ENCODE data around the gene MCEMP1. TPM values are rescaled to one million over a fixed set of nuclear protein-coding genes. Genes with fewer than 3 reads are reported as not detected.

MCEMP1 gene
- total RNA-seq, 4 donors from 2014 or later: not detected

DNA sequence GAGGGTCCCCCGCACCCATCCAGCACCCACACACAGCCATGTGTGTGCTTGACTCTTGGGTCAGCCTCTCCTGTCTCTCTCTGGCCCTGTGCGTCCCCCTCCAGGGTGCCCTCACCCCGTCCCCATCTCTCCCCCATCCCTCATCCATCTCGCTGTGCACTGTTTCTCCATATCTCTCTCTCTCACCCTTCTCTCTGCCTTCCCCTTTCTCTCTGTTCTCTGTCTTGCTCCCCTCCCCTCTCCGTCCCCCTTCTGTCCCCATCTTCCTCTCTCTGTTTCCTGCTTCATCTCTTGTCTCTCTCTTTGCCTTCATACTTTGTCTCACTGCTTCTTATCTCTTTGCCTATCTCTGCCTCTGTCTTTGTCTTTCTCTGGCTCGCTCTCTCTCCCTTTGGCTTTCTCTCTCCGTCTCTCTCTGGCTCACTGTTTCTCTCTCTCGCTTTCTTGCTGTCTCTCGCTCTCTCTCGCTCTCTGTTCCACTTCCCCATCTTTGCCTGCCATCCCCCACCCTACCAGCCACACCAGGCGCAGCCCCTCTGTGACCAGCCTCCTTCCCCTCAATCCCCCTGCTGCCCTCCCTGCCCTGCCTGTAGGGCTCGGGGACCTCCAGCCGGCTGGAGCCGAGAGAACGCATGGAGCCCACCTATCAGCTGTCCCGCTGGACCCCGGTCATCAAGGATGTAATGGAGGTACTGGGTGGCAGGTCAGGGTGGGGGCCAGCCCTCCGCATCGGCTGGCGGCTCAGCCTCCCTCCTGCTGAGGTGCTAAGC is 31.0 kb upstream of the MCEMP1 start:
- Histone ChIP-seq H3K4me3 (no peak overlapping the region), H3K9me3 (no peaks in the 10 kb centered on the region), H3K27ac (no peak overlapping the region), H3K4me1 (no peaks in the 10 kb centered on the region), H3K36me3 (peaks cover 0 to 37% (median 0%) of the 10 kb centered on the region in 3 donors), H3K27me3 (no peaks in the 10 kb centered on the region)
- DNase-seq: no peak
- no peak for TF ChIP-seq POLR2A (IDR thresholded peaks at IDR 0.05)
- TF ChIP-seq, protein P1, sequence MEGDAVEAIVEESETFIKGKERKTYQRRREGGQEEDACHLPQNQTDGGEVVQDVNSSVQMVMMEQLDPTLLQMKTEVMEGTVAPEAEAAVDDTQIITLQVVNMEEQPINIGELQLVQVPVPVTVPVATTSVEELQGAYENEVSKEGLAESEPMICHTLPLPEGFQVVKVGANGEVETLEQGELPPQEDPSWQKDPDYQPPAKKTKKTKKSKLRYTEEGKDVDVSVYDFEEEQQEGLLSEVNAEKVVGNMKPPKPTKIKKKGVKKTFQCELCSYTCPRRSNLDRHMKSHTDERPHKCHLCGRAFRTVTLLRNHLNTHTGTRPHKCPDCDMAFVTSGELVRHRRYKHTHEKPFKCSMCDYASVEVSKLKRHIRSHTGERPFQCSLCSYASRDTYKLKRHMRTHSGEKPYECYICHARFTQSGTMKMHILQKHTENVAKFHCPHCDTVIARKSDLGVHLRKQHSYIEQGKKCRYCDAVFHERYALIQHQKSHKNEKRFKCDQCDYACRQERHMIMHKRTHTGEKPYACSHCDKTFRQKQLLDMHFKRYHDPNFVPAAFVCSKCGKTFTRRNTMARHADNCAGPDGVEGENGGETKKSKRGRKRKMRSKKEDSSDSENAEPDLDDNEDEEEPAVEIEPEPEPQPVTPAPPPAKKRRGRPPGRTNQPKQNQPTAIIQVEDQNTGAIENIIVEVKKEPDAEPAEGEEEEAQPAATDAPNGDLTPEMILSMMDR (IDR thresholded peaks at IDR 0.05): no peak

DNA sequence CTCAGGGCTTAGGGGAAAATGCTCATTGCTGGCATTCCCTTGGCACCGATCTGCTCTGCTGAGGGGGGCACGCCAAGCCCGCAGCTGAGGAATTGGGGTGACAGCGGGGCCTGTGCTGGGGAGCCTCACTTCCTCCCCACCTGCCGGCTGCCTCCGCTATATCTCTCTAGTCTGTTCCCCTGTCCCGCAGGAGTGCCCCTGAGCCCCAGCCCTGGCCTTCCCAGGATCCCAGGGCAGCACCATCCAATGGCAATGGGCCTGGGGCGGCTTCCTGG is 30.5 kb upstream of the MCEMP1 start:
- H3K27me3 ChIP-seq: no peaks in the 10 kb centered on the region
- H3K9me3 ChIP-seq: no peaks in the 10 kb centered on the region
- no peak overlapping the region for H3K4me3 ChIP-seq
- H3K27ac ChIP-seq: no peak overlapping the region
- no peak for DNase-seq
- no peak for TF ChIP-seq POLR2A (IDR thresholded peaks at IDR 0.05)
- TF ChIP-seq, protein P1 (IDR thresholded peaks at IDR 0.05): no peak
- peaks cover 0 to 35% (median 0%) of the 10 kb centered on the region in 3 donors for H3K36me3 ChIP-seq
- H3K4me1 ChIP-seq: no peaks in the 10 kb centered on the region

DNA sequence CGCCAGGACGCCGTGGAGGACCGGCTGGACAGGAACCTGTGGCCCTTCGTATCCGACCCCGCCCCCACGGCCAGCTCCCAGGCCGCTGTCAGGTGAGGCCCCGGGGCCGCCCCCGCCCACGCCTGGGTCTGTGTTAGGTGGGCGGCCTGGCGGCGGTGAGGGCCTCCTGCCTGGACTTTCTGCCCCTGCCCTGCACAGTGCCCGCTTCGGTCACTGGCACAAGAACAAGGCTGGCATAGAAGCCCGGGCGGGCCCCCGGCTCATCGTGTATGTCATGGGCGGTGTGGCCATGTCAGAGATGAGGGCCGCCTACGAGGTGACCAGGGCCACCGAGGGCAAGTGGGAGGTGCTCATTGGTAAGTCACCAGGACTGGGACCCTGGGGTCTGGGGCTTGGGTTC is 29.7 kb upstream of the MCEMP1 start:
- Histone ChIP-seq H3K36me3 (peaks cover 0 to 33% (median 0%) of the 10 kb centered on the region in 3 donors), H3K4me3 (no peak overlapping the region), H3K27ac (no peak overlapping the region), H3K9me3 (no peaks in the 10 kb centered on the region), H3K4me1 (peaks cover 0 to 6% (median 0%) of the 10 kb centered on the region in 4 donors), H3K27me3 (no peaks in the 10 kb centered on the region)
- TF ChIP-seq, protein P1 (IDR thresholded peaks at IDR 0.05): no peak
- no peak for TF ChIP-seq POLR2A (IDR thresholded peaks at IDR 0.05)
- no peak for DNase-seq

DNA sequence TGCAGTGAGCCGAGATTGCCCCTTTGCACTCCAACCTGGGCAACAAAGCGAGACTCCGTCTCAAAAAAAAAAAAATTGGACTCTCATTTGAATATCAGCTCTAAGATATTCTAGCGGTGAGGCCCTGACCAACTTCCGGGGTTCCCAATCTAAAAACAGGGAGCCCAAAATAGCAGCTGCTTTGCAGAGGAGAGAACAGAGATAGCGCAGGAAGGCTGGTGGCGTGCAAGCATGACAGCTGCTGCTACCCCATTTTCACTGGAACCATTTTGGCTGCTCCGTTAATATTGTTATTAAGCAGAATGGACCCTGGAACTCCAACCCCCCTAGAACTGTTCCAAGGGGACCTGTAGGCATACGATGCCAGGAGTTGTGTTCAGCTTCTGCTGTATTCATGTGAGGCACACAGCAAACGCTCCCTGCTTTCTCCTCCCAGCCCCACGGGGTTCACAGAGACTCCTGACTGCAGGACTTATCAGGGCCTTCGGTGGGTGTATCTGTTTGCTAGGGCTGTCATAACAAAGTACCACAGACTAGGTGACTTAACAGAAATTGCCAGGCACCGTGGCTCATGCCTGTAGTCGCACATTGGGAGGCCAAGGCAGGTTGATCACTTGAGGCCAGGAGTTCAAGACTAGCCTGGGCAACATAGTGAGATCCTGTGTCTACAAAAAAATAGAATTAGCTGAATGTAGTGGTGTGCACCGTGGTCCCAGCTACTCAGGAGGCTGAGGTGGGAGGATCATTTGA is 28.4 kb upstream of the MCEMP1 start:
- DNase-seq: no peak
- Histone ChIP-seq H3K4me1 (peaks cover 0 to 9% (median 0%) of the 10 kb centered on the region in 4 donors), H3K4me3 (no peak overlapping the region), H3K27ac (no peak overlapping the region), H3K27me3 (no peaks in the 10 kb centered on the region), H3K9me3 (no peaks in the 10 kb centered on the region), H3K36me3 (peaks cover 0 to 25% (median 0%) of the 10 kb centered on the region in 3 donors)
- no peak for TF ChIP-seq POLR2A (IDR thresholded peaks at IDR 0.05)
- TF ChIP-seq, protein P1 (IDR thresholded peaks at IDR 0.05): no peak

DNA sequence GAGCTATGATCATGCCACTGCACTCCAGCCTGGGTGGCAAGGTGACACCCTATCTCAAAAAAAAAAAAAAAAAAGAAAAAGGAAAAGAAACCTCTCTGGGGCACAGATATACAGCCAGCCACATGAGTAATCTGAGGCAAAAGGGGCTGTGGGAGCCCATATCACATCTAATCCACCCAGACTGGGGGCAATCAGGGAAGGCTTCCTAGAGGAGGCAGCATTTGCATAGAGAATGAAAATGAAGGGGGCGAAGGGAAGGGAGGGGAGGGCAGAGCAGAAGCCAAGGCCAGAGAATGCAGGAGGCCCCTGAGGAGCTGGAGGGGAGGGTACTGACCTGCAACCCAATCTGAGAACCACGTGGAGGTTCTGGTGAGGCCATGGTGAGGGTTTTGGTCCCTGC is 26.7 kb upstream of the MCEMP1 start:
- peaks cover 0 to 19% (median 0%) of the 10 kb centered on the region in 3 donors for H3K36me3 ChIP-seq
- H3K9me3 ChIP-seq: no peaks in the 10 kb centered on the region
- DNase-seq: no peak
- H3K4me1 ChIP-seq: peaks cover 0 to 9% (median 0%) of the 10 kb centered on the region in 4 donors
- no peak overlapping the region for H3K27ac ChIP-seq
- no peak overlapping the region for H3K4me3 ChIP-seq
- no peak for TF ChIP-seq POLR2A (IDR thresholded peaks at IDR 0.05)
- TF ChIP-seq, protein P1 (IDR thresholded peaks at IDR 0.05): no peak
- H3K27me3 ChIP-seq: no peaks in the 10 kb centered on the region
